A549 (cell line): Measurements from ENCODE around the gene DIAPH1. TPM values are rescaled to one million over a fixed set of nuclear protein-coding genes. Genes with fewer than 3 reads are reported as not detected.

Source experiments
- ATAC-seq, 2 experiments: fragments of 200-7000 bp in 1 of 2; fragments of >200 bp in 1 of 2; cut with Nextera tagmentation in 1 of 2; cut with Tn5 transposase in 1 of 2; 3 replicates each; pipeline versions ENCODE4 v1.8.0 to v1.9.1; 2018 to 2020; ENCODE audit warnings: mild to moderate bottlenecking in 1 of 2, moderate library complexity in 1 of 2
- CTCF ChIA-PET: fragments of 300-600 bp; sonication (Branson Sonifier 250); formaldehyde crosslinking; extraction: SDS; loops from one replicate; lab custom pipeline; 2021; ENCODE audit warnings: antibody characterized with exemption, inconsistent platforms; lab: Yijun Ruan, JAX
- POLR2A ChIA-PET: fragments of 350-600 bp; formaldehyde crosslinking; extraction: SDS; loops from one replicate; lab custom pipeline; 2021; ENCODE audit warnings: antibody characterized with exemption, inconsistent platforms; lab: Yijun Ruan, JAX
- DNase-seq, 2 experiments: peaks; one replicate each; pipeline versions ENCODE4 v3.0.0 to v3.0.0-alpha.2; 2011 to 2016; ENCODE audit warnings: low read depth in 1 of 2, low spot score in 1 of 2
- FAIRE-seq: peaks from 2 replicates; lab custom pipeline; 2011; peaks lifted over from hg19 to GRCh38; lab: Jason Lieb, UNC
- H3K27ac ChIP-seq, 2 experiments: fragments of >200 bp; sonication (Bioruptor Twin); formaldehyde crosslinking; 3 replicates each; pipeline ENCODE4 v1.5.1; 2016 to 2017
- H3K4me1 ChIP-seq: fragments of >200 bp; sonication (Bioruptor Twin); formaldehyde crosslinking; 3 replicates; pipeline ENCODE4 v1.6.1; 2016
- H3K4me2 ChIP-seq: fragments of >200 bp; sonication (Bioruptor Twin); formaldehyde crosslinking; 3 replicates; pipeline ENCODE4 v1.6.1; 2016
- H3K4me3 ChIP-seq: fragments of >200 bp; sonication (Bioruptor Twin); formaldehyde crosslinking; 3 replicates; pipeline ENCODE4 v1.5.1; 2016
- H3K9me3 ChIP-seq: fragments of >200 bp; sonication (Bioruptor Twin); formaldehyde crosslinking; 3 replicates; pipeline ENCODE4 v1.6.1; 2016
- ATOH8 ChIP-seq: fragments of 250-450 bp; sonication (Bioruptor Pico); IDR thresholded peaks from 2 replicates; pipeline ENCODE4 v1.5.0; 2020; ENCODE audit warnings: low read depth, mild to moderate bottlenecking, moderate library complexity
- CBX2 ChIP-seq: fragments of 200-600 bp; sonication (generic); IDR thresholded peaks from 2 replicates; pipeline ENCODE4 v1.6.1; 2016; ENCODE audit warnings: low read depth, mild to moderate bottlenecking, borderline replicate concordance
- CBX8 ChIP-seq: fragments of 200-600 bp; sonication (generic); IDR thresholded peaks from 2 replicates; pipeline ENCODE4 v1.6.1; 2016
- CHD4 ChIP-seq: fragments of 200-600 bp; sonication (generic); IDR thresholded peaks from 2 replicates; pipeline ENCODE4 v1.6.1; 2016; ENCODE audit warnings: antibody characterized with exemption, mild to moderate bottlenecking, borderline replicate concordance
- CTCF ChIP-seq: fragments of >200 bp; sonication (Bioruptor Twin); formaldehyde crosslinking; IDR thresholded peaks from 3 replicates; pipeline ENCODE4 v1.5.1; 2016
- EHMT2 ChIP-seq: fragments of 200-600 bp; sonication (generic); IDR thresholded peaks from 2 replicates; pipeline ENCODE4 v1.6.1; 2016; ENCODE audit warnings: antibody characterized with exemption, low read depth, mild to moderate bottlenecking, moderate library complexity
- EP300 ChIP-seq, 2 experiments: fragments of >200 bp; sonication (Bioruptor Twin); formaldehyde crosslinking; IDR thresholded peaks; 2 replicates in 1 of 2; 3 replicates in 1 of 2; pipeline ENCODE4 v1.6.1; 2016 to 2017
- ESRRA ChIP-seq: fragments of 150-350 bp; IDR thresholded peaks from 2 replicates; pipeline ENCODE4 v1.6.1; 2014; ENCODE audit warnings: mild to moderate bottlenecking, low read length, borderline replicate concordance
- FOXS1 ChIP-seq: fragments of 250-450 bp; sonication (Bioruptor Pico); IDR thresholded peaks from 2 replicates; pipeline ENCODE4 v1.5.0; 2020; ENCODE audit warnings: mild to moderate bottlenecking, moderate library complexity
- HMGXB4 ChIP-seq: fragments of 250-450 bp; sonication (Bioruptor Pico); IDR thresholded peaks from 2 replicates; pipeline ENCODE4 v1.5.0; 2021; ENCODE audit warnings: mild to moderate bottlenecking, moderate library complexity, borderline replicate concordance
- HOXB13 ChIP-seq: fragments of 250-450 bp; sonication (Bioruptor Pico); IDR thresholded peaks from 2 replicates; pipeline ENCODE4 v1.5.0; 2020; ENCODE audit warnings: low read depth, mild to moderate bottlenecking, moderate library complexity
- KDM5A ChIP-seq: fragments of 200-600 bp; sonication (generic); IDR thresholded peaks from 2 replicates; pipeline ENCODE4 v1.6.1; 2016; ENCODE audit warnings: antibody characterized with exemption, mild to moderate bottlenecking
- MAZ ChIP-seq: fragments of 150-350 bp; IDR thresholded peaks from 2 replicates; pipeline ENCODE4 v1.6.1; 2014; ENCODE audit warnings: antibody characterized with exemption, low read depth, low read length, borderline replicate concordance
- MYC ChIP-seq: IDR thresholded peaks from 2 replicates; pipeline ENCODE4 v1.6.1; 2012; ENCODE audit warnings: mild to moderate bottlenecking, inconsistent platforms, low read length, improper control_type of control experiment, borderline replicate concordance
- NFE2L2 ChIP-seq: fragments of 150-350 bp; conservative IDR thresholded peaks from 2 replicates; pipeline ENCODE4 v1.6.1; 2014; ENCODE audit warnings: low read length
- NPAS2 ChIP-seq: fragments of 250-450 bp; sonication (Bioruptor Pico); IDR thresholded peaks from 2 replicates; pipeline ENCODE4 v1.8.0; 2022; ENCODE audit warnings: mild to moderate bottlenecking, moderate library complexity, borderline replicate concordance
- POLR2AphosphoS2 ChIP-seq: conservative IDR thresholded peaks from 2 replicates; pipeline ENCODE4 v1.6.1; 2012; ENCODE audit warnings: low read length, improper control_type of control experiment, inconsistent platforms
- RAD21 ChIP-seq, 2 experiments: fragments of >200 bp in 1 of 2; sonication (Bioruptor Twin) in 1 of 2; formaldehyde crosslinking in 1 of 2; IDR thresholded peaks in 1 of 2; conservative IDR thresholded peaks in 1 of 2; 2 replicates in 1 of 2; 3 replicates in 1 of 2; pipeline ENCODE4 v1.6.1; 2012 to 2018; ENCODE audit warnings: inconsistent platforms in 1 of 2
- RARB ChIP-seq: fragments of 250-450 bp; sonication (Bioruptor Pico); IDR thresholded peaks from 2 replicates; pipeline ENCODE4 v1.8.0; 2021; ENCODE audit warnings: mild to moderate bottlenecking, moderate library complexity
- RNF2 ChIP-seq: fragments of 200-600 bp; sonication (generic); IDR thresholded peaks from 2 replicates; pipeline ENCODE4 v1.6.1; 2016; ENCODE audit warnings: low read depth, mild to moderate bottlenecking, antibody characterized with exemption, moderate library complexity, borderline replicate concordance
- USF2 ChIP-seq: fragments of 450-650 bp; IDR thresholded peaks from 2 replicates; pipeline ENCODE4 v1.6.1; 2014; ENCODE audit warnings: antibody characterized with exemption
- ZC3H11A ChIP-seq: fragments of 450-650 bp; IDR thresholded peaks from 2 replicates; pipeline ENCODE4 v1.6.1; 2014; ENCODE audit warnings: antibody characterized with exemption, mild to moderate bottlenecking
- ZFP36 ChIP-seq: fragments of 450-650 bp; IDR thresholded peaks from 2 replicates; pipeline ENCODE4 v1.6.1; 2014; ENCODE audit warnings: borderline replicate concordance; ENCODE audit not compliant: partially characterized antibody
- WGBS: methylation state at CpG from one replicate; pipeline ENCODE4 v1.1.6; 2017; ENCODE audit errors: missing lambda C conversion rate; 5-methylcytosine and 5-hydroxymethylcytosine counted together
- polyA plus RNA-seq, 4 experiments: library from polyadenylated mRNA; depleted of rRNA in 3 of 4; stranded (reverse); fragments of >200 nt; fragmentation: RNase III in 1 of 4; extraction: RNeasy Plus Mini Kit Qiagen cat#74134 plus additional on column Dnase treatment in 1 of 4; gene quantifications; 2 replicates in 3 of 4; 3 replicates in 1 of 4; pipeline ENCODE4 v1.2.3, GENCODE V29; 2011 to 2017

Gene DIAPH1
- polyA plus RNA-seq, 2 of the 4 experiments (the other 2 are of a cell fraction), result 53.4 to 59.8 TPM

- peaks cover 10% of the 10 kb centered on the region for H3K4me1 ChIP-seq
- DNase-seq (no peak), ATAC-seq (no peak), FAIRE-seq (no peak)
- no peak overlapping the region for H3K27ac ChIP-seq
- no peak overlapping the region for H3K4me3 ChIP-seq
- 95% methylated on average over 5 of the region's 5 CpGs for WGBS
- ChIA-PET POLR2A (no interaction called here), CTCF (interaction anchor here (1.3 to 20.4 kb wide), 6 partner anchors 11 to 66 kb away, joined by 3 to 303 read pairs (median 12); partner anchors contain the start of gene DIAPH1)
- H3K9me3 ChIP-seq, result no peaks in the 10 kb centered on the region
- H3K4me2 ChIP-seq, result no peak overlapping the region
- TF ChIP-seq RAD21 (conservative IDR thresholded peaks at IDR 0.05 in 1 of 2, IDR thresholded peaks at IDR 0.05 in 1 of 2) (no peak), MAZ (no peak), CTCF (no peak), EP300 (IDR thresholded peaks at IDR 0.05) (no peak), ESRRA (no peak), HMGXB4 (CRISPR knock-in tag) (no peak), NPAS2 (CRISPR knock-in tag) (no peak), ZC3H11A (no peak), ATOH8 (CRISPR knock-in tag) (no peak), CBX2 (no peak), EHMT2 (no peak), RARB (no peak), ZFP36 (no peak), FOXS1 (CRISPR knock-in tag) (no peak), NFE2L2 (no peak), RNF2 (no peak), POLR2AphosphoS2 (no peak), HOXB13 (CRISPR knock-in tag) (no peak), KDM5A (no peak), CHD4 (no peak)
These were observed 11.9 kb upstream of the DIAPH1 start for GRCh38 chr5:141630570-141631140.

- H3K4me2 ChIP-seq, result no peak overlapping the region
- POLR2A ChIA-PET, result no interaction called here
- no peak overlapping the region for H3K4me3 ChIP-seq
- no peaks in the 10 kb centered on the region for H3K4me1 ChIP-seq
- WGBS, result 93% methylated on average over 6 of the region's 6 CpGs
- H3K9me3 ChIP-seq, result no peaks in the 10 kb centered on the region
- DNase-seq (no peak), FAIRE-seq (no peak), ATAC-seq (no peak)
- CTCF ChIA-PET, result interaction anchor here (1.4 to 20.4 kb wide), 5 partner anchors 8 to 36 kb away, joined by 3 to 303 read pairs (median 6); partner anchors contain the start of gene DIAPH1
- H3K27ac ChIP-seq, result no peak overlapping the region
- TF ChIP-seq ZC3H11A (no peak), CTCF (no peak), ATOH8 (CRISPR knock-in tag) (no peak), NPAS2 (CRISPR knock-in tag) (no peak), USF2 (no peak), CHD4 (no peak), EHMT2 (no peak), EP300 (IDR thresholded peaks at IDR 0.05) (no peak), MYC (no peak), CBX8 (no peak), NFE2L2 (no peak), HMGXB4 (CRISPR knock-in tag) (no peak)
These were observed 9.5 kb upstream of the DIAPH1 start for GRCh38 chr5:141628175-141628788.
